Medulla oblongata (tissue), 1 donor: Measurements from ENCODE around the gene IGFBP7.

Source experiments
- DNase-seq: peaks from one replicate; pipeline ENCODE4 v3.0.0-alpha.2; 2015; ENCODE audit errors: extremely low spot score

Gene IGFBP7

GRCh38 chr4:57041020-57041419, 69.2 kb downstream of the IGFBP7 start:
- DNase-seq: no peak

DNA sequence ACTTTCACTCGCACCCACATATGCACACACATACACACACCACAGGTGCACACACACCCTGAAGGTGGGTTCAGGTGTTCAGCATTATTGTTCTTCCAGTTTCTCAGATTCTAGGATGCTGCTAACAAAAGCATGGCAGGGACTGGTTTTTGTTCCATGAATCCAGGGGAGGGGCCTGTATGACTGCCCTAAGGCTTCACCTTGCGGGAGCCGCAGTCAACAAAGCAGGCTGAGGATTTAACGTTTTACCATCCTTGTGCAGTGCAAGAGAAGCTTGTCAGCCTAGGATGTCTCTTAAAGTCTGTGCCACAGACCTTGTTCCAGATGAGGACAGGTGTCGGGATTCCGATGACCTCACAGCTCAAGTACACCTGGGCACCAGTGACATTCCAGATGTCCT, 69.7 kb downstream of the IGFBP7 start:
- no peak for DNase-seq

GRCh38 chr4:57039345-57039744, 70.8 kb downstream of the IGFBP7 start:
- DNase-seq: no peak

DNA sequence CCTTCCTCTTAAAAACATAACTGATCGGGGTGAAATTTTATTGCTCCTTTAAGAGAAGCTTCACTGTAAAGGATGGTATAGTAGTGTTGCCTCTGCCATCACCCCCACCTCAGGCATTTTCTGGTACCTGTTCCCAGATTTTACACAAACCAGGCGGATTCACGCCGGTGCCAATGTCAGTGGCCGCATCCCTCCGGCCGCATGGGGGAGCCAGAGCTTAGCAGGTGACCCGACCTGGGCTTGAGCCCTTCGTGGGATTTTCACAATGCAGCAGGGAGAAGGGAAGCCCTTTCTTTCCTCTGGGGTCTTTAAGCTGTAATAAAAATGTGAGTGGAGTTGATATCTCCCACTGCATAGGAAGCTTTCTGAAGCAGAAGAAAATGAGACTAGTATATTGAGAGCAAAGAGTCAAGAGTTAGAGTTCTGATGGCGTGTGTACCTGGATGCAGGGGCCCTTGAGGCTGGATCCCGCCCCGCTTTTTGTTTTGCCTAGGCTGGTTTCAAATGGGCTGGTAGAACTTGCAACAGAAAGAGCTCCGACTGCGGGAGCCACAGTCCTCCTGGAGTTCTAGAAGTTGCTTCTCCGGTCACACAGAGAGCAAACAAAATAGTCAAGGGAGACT, 72.1 kb downstream of the IGFBP7 start:
- peak; percentile 69 for DNase-seq

DNA sequence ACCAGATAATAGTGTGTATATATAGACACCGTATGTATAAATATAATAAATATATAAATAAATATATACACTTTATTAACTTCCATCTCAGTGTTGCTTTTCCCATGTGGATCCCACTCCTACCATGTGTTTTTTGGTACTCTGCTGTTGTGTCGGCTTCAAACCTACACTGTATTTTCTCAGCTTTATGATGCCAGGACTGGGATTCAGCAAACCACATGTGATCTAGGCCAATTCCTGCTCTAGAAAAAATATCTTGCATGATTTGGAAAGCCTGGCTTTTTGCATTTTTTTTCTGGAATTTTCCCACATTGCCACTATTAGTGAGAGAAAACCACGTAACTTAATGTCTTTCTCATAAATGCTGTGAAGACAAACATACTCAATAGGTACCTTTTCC, 75.7 kb downstream of the IGFBP7 start:
- DNase-seq: no peak

DNA sequence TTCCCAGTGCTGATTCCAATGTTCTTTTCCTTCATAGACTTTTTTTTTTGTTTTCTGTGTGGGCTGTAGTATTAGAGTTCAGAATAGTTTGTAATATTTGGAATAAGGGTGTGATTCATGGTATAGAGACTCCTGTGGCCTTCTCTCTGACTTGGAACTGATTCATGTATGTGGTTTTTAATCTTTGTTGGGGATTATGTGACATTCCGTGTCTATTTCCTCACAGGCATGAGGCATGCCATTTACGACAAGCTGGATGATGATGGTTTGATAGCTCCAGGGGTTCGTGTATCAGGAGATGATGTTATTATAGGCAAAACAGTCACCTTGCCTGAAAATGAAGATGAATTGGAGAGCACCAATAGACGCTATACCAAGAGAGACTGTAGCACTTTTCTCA, 87.1 kb downstream of the IGFBP7 start:
- no peak for DNase-seq

- DNase-seq: no peak
These were observed 89.6 kb downstream of the IGFBP7 start for GRCh38 chr4:57020467-57021101.

- DNase-seq: no peak
These were observed 91.2 kb downstream of the IGFBP7 start for GRCh38 chr4:57018980-57019379.

- DNase-seq: no peak
These were observed 96.6 kb downstream of the IGFBP7 start for GRCh38 chr4:57013543-57014120.

GRCh38 chr4:56999751-57000150, 110.4 kb downstream of the IGFBP7 start:
- no peak for DNase-seq

- DNase-seq: peak; percentile 94
These were observed 114.7 kb downstream of the IGFBP7 start for GRCh38 chr4:56995525-56995924.

DNA sequence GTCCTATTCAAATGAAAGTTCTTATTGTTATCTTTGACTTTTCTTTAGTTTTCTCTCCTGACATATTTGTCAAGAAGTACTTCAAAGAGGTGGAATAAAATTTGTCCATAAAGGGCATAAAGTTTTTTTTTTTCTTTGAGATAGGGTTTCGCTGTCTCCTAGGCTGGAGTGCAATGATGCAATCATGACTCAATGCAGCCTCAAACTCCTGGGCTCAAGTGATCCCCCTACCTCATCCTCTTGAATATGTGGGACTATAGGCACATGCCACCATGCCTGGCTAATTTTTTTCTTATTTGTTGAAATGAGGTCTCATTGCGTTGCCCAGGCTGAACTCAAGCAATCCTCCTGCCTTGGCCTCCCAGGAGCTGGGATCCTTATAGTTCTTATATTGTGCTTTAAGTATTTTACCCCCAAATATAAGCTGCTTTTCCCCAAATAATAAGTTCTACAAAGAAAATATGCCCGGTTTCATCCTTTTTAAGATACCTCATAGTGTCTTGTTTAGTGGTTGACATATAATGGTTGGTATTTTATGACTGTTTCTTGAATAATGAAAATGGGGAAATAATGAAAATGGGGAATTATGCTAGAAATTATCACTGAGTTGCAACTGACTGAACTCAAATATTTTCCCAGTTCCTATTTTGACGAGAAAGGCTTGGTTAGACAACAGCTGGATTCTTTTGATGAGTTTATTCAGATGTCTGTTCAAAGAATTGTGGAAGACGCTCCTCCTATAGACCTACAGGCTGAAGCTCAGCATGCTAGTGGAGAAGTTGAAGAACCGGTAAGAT, 119.9 kb downstream of the IGFBP7 start:
- DNase-seq: no peak

DNA sequence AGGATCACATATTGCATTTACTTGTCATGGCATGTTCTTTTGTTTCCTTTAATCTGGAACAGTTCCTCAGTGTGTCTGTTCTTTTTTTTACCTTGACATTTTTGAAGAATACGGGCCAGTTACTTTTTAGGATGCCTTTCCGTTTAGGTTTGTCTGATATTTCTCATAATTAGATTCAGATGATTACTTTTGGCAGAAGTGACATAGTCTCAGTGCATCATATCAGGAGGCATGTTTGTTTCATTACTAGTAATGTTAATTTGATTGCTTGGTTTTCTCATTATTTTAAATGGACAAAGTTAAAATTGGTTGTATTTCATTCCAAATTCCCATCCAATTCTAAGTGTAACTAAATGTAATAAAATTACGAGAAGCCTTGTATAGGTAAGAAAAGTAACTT, 123.2 kb downstream of the IGFBP7 start:
- DNase-seq: no peak

DNA sequence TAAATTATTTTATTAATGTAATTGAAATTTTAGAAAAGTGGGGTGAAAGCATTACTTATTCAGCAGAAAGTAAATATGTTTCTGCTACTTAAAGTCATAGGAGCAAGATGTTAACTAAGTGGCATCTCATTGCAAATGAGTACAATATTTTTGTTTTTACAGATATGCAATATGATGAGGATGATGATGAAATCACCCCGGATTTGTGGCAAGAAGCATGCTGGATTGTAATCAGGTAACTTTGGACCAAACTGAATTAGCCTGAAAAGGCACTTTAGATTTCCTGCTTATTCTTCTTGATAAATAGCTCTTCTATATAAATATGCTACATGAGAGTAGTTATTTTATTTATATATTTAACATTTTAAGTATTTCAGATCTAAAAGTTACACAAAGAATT, 124.0 kb downstream of the IGFBP7 start:
- DNase-seq: no peak

- DNase-seq: no peak
These were observed 128.4 kb downstream of the IGFBP7 start for GRCh38 chr4:56981795-56982201.
